Activated CD4-positive, alpha-beta T cell treated with anti-CD3 and anti-CD28 coated beads for 24 hours (primary cell): Measurements from ENCODE around the gene TRIM74.
"Not testable (repeated sequence)": the region's sequence is repeated elsewhere in the genome, so short reads cannot be mapped to it uniquely, and the experiment has no call there.

Source experiments
- DNase-seq, 2 donors: peaks; one replicate each; pipeline ENCODE4 v3.0.0-alpha.2; 2020; ENCODE audit warnings: low read depth in 2 of 2

TRIM74 gene

GRCh38 chr7:72968980-72969516 lies at the start of gene TRIM74:
Gene TRIM74 (minus strand): TSS chr7:72969466. CDS start chr7:72966157, 3,309 bp downstream.
- not testable (repeated sequence) for DNase-seq

GRCh38 chr7:73006491-73006890 lies 37.2 kb upstream of the TRIM74 start:
- DNase-seq, result not testable (repeated sequence)

GRCh38 chr7:73005693-73006447 lies 36.6 kb upstream of the TRIM74 start:
- peak; percentile 65 to 83 for DNase-seq

GRCh38 chr7:73005356-73005692 lies 36.1 kb upstream of the TRIM74 start:
- peak; percentile 34 to 55 for DNase-seq

GRCh38 chr7:72997887-72998468 lies 28.7 kb upstream of the TRIM74 start:
- not testable (repeated sequence) for DNase-seq

GRCh38 chr7:72997447-72997846 lies 28.2 kb upstream of the TRIM74 start:
- DNase-seq, result not testable (repeated sequence)

GRCh38 chr7:72995484-72995883 lies 26.2 kb upstream of the TRIM74 start:
- not testable (repeated sequence) for DNase-seq

GRCh38 chr7:72990146-72990913 lies 21.1 kb upstream of the TRIM74 start:
- not testable (repeated sequence) for DNase-seq

- DNase-seq, result not testable (repeated sequence)
Observed at GRCh38 chr7:72982084-72982483, 12.8 kb upstream of the TRIM74 start.

- DNase-seq, result not testable (repeated sequence)
Observed at GRCh38 chr7:72980382-72980781, 11.1 kb upstream of the TRIM74 start.

- not testable (repeated sequence) for DNase-seq
Observed at GRCh38 chr7:72976434-72976833, 7.2 kb upstream of the TRIM74 start.

GRCh38 chr7:72975656-72976286 lies 6.5 kb upstream of the TRIM74 start:
- not testable (repeated sequence) for DNase-seq

GRCh38 chr7:72974781-72975180 lies 5.5 kb upstream of the TRIM74 start:
- DNase-seq, result not testable (repeated sequence)

- DNase-seq, result not testable (repeated sequence)
Observed at GRCh38 chr7:72971505-72971904, 2.2 kb upstream of the TRIM74 start.

GRCh38 chr7:72969688-72970087 lies 422 bp upstream of the TRIM74 start:
- not testable (repeated sequence) for DNase-seq

GRCh38 chr7:72966892-72967291 lies 2.4 kb downstream of the TRIM74 start:
- not testable (repeated sequence) for DNase-seq

- not testable (repeated sequence) for DNase-seq
Observed at GRCh38 chr7:72965186-72965975, 3.9 kb downstream of the TRIM74 start.

- not testable (repeated sequence) for DNase-seq
Observed at GRCh38 chr7:72963056-72963455, 6.2 kb downstream of the TRIM74 start.

- DNase-seq, result not testable (repeated sequence)
Observed at GRCh38 chr7:72961346-72961650, 8.0 kb downstream of the TRIM74 start.

GRCh38 chr7:72960626-72961345 lies 8.5 kb downstream of the TRIM74 start:
- DNase-seq, result not testable (repeated sequence)
